ENCODE data around the gene PRICKLE1.

PRICKLE1 gene

DNA sequence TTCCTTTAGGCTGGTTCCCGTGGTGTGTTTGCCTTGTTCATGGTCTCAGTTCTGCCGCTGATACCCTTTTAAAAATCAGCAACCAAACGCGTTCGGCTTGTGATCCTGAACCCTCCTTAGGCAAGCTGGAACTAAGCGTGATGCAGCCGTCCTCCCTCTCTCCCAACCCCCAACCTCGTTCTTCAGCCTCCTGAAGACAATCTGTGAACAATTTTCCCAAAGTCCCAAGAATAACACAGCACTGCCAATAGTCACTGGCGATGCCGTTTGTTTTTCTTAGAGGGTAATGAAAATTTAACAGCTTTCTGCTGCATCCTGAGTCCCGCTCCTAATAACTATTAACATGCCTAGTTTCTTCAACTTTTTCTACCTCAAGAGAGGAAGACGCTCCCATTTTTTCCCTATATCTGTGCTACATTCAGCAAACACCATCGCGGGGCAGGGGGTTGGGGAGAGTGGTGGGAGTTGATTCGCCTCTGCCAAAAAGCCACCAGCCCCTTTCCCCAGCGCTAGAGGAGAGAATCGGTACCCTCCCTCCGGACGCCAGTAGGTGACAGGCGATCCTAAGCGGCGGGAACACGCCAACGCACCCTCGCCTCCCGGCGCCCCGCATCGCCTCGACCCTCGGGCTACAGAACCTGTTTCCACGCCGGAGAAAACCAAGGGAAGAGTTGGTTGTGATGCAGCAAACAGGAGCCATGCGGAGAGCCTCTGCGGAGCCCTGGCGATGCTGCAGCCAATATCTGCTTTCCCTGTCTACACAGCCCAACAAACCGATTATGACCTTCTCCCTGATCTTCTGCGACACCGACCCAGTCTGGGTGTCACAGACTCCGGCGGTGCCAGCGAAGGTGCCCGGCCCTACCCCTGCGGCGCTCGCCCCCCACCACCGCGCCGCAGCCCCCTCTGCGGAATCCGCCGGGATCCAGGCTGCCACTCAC lies 752 bp downstream of the PRICKLE1 start:
- DNase-seq (ENCODE audit: low read depth in 1 of 2, low spot score in 1 of 2), result no peak

DNA sequence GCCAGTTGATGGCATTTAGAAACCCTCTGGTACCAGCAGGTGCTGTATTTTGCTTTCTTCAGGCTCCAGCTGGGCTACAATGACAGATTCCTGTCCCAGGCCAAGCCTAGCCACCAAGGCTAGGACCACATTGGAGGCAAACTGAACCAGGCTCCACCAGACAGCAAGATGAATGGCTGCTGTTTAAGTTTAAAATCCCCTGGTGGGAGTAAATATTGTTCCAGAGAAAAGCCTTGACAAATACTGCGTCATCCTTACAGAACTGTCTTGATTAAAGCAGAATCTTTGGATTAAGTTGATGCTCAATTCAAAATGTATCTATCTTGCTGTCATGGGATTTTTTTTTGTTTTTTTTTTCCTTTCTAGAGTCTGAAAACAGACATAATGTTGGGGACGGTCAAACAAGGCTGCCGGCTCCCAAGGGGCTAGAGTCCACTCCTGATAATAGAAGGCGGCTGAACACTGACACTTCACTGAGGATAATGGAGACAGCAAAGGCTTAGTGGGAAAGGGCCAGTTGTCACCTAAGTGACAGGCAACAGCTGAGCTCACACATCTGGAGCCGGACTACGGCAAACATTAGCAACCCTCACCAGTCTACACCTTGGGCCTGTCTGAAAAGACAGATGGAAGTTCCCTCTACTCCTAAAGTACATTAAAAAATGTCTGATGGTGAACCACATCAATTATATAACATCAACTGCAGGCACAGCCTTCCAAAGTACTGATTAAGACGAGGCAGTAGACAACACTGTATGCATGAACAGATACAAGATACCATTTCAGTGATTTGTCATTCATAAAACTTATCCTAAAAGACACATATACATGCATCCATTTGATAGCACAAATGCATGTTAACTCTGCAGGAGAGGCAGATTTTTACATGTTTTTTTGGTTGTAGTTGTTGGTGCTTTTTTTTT lies 1.7 kb downstream of the PRICKLE1 start:
- no peak for DNase-seq (ENCODE audit: low read depth in 1 of 2, low spot score in 1 of 2)

GRCh38 chr12:42586268-42586667 lies 3.3 kb downstream of the PRICKLE1 start:
- no peak for DNase-seq (ENCODE audit: low read depth in 1 of 2, low spot score in 1 of 2)

DNA sequence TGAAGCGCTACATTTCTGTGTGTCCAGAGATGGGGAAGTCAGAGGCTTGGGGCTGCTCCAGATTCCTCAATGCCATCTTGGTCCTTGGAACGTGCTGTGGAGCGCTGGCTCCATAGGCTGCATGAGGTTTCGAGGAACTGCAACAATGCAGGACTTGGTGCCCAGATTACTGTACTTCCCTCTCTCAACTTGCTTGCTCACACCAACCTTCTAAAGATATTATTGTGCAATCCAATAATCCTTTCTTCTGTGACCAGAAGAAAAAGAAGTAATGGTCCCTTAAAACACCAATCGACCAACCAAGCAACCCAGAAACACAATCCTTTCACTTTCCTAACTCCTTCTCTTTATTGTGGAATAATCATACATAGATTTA lies 3.7 kb downstream of the PRICKLE1 start:
- DNase-seq (ENCODE audit: low read depth in 1 of 2, low spot score in 1 of 2), result no peak

- no peak for DNase-seq (ENCODE audit: low read depth in 1 of 2, low spot score in 1 of 2)
Observed at GRCh38 chr12:42585154-42585840, 4.2 kb downstream of the PRICKLE1 start.

DNA sequence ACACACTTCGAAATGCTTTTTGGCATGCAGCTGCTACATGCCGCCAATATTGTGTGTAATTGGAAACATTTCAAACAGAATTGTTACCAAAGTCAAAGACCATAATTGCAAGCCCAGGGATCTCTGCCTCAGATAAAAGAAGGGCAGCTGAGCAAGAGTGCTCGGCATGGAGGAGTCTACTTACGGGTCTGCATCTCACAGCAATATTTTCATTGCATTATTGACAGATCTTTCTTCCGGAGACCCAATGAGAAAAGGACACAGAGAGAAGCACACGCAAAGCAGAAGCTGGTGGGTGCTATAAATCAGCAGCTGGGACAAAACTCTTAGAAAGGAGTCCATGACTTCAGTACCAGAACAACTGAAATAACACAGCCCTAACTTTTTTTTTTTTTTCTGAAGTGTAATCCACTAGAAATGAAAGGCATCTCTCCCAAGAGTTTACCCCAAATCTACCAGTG lies 4.9 kb downstream of the PRICKLE1 start:
- no peak for DNase-seq (ENCODE audit: low read depth in 1 of 2, low spot score in 1 of 2)

DNA sequence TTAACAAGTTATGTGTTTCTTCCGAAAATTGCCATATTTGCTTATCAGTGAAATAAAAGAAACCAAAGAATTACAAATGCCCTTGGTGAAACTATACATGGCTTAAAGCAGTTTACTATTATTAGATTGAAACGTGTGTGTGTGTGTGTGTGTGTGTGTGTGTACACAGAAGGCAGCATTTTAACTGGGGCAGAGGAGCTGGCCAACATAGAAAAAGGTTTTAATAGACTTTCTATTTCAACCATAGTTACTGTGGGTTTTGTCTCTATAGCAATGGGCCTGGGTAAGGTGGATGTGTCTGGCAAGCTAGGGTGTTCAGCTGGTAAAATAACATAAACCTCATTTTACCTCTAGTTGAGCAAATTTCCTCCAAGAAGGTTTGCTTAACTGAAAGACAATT lies 6.5 kb downstream of the PRICKLE1 start:
- DNase-seq (ENCODE audit: low read depth in 1 of 2, low spot score in 1 of 2), result no peak

GRCh38 chr12:42582498-42582897 lies 7.0 kb downstream of the PRICKLE1 start:
- no peak for DNase-seq (ENCODE audit: low read depth in 1 of 2, low spot score in 1 of 2)

GRCh38 chr12:42582050-42582449 lies 7.5 kb downstream of the PRICKLE1 start:
- DNase-seq (ENCODE audit: low read depth in 1 of 2, low spot score in 1 of 2), result no peak

GRCh38 chr12:42576374-42576773 lies 13.2 kb downstream of the PRICKLE1 start:
- no peak for DNase-seq (ENCODE audit: low read depth in 1 of 2, low spot score in 1 of 2)

DNA sequence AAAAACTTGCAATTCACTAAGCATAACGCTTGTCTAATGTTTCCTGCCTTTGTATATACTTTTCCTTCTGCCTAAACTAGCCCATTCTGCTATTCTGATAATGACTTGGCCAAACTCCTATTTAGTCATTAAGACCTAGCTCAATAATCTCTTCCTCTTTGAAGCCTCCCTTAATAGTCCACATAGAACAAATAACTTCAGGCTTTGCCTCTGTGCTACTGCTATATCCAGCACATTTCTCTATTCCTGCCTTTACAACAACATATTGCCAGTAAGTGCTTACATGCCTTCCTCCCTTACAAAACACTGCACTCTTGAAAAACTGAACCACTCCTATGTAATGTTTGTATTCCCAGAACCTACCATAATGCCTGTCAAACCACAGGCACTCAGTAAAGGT lies 13.8 kb downstream of the PRICKLE1 start:
- no peak for DNase-seq (ENCODE audit: low read depth in 1 of 2, low spot score in 1 of 2)

DNA sequence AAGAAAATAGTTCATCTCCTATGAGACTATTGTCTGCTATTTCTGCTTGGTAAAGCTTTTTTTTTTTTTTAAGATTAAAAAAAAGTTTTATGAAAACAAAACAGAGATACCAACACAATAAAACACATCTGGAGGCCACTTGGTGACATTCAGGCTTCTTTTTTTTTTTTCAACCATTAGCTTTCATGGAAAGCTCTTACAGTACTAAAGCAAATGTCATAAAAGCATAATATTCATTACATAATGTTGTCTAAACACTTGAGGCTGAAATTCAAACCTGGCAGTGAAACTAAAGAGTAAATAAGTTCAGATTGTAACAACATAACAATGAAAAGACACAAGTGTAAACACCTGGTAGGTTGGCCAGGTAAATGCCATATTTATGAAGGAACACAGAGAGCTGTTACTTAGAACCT lies 14.7 kb downstream of the PRICKLE1 start:
- DNase-seq (ENCODE audit: low read depth in 1 of 2, low spot score in 1 of 2), result no peak

DNA sequence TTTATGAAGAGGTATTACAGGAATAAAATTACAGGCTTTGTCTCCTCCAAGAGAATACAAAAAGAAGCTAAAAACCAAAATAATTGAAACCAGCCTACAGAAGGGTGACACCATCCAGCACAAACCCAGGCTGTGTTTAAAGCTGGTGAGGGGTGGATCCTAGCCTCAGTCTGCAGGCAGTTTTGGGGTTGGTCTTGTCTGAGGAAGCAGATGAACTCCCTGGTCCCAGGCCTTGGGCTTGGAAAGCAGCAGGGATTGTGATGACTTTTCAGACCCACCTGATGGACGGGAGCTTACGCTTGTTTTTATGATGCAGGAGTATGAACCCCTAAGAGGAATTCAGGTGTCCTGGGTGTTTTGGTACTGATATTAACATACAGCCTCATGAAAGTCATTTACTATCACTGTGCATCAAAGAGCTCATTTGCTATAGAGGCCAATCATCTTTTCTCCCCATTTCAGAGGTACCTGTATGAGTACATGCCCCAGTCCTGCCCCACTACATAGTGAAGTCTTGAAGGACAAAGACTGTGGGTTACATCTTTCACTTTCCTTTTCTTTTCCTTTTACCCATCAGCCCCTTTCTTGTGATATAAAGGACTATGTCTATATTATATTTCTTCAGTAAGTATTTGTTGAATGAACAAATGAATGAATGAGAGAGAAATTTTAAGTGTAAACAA lies 18.1 kb downstream of the PRICKLE1 start:
- DNase-seq (ENCODE audit: low read depth in 1 of 2, low spot score in 1 of 2), result no peak

- no peak for DNase-seq (ENCODE audit: low read depth in 1 of 2, low spot score in 1 of 2)
Observed at GRCh38 chr12:42570076-42570475, 19.5 kb downstream of the PRICKLE1 start.

GRCh38 chr12:42568952-42569915 lies 20.3 kb downstream of the PRICKLE1 start:
- no peak for DNase-seq (ENCODE audit: low read depth in 1 of 2, low spot score in 1 of 2)

DNA sequence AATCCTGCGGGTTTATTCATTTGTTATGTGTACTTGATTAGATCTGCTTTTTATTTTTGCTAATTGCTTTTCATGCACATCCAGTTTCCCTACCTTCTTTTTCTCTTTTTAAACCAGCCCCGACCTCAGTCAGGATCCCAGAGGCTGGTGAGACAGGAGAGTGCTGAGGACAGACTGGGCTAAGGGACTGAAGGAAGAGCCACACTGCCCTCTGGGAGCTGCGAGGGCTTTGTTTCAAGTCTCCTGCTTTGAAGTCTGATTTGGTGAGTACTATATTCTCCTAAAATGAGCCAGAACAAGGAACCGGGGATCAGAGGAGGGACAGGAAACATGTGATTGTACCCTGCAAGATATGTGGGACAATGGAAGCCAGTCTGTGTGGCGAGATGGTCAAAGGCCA lies 23.9 kb downstream of the PRICKLE1 start:
- DNase-seq (ENCODE audit: low read depth in 1 of 2, low spot score in 1 of 2), result no peak

DNA sequence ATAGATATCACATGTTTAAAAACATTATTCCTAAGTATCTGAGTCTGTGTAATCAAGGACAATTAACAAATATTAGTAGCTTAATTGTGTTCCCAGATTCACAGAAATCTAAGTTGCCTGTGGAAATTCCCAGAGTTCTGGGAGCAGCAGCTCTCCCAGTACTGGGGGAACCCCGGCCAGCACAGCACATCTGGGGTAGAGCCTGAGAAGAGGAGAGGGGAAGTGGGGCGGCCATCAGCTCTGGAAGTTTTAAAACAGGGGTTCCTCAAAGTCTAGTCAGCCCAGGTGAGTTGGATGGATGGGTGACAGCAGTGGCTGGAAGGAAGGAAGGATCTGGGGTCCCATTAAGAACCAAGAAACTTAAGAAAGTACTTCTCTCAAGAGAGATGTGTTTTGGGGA lies 24.6 kb downstream of the PRICKLE1 start:
- DNase-seq (ENCODE audit: low read depth in 1 of 2, low spot score in 1 of 2), result no peak

DNA sequence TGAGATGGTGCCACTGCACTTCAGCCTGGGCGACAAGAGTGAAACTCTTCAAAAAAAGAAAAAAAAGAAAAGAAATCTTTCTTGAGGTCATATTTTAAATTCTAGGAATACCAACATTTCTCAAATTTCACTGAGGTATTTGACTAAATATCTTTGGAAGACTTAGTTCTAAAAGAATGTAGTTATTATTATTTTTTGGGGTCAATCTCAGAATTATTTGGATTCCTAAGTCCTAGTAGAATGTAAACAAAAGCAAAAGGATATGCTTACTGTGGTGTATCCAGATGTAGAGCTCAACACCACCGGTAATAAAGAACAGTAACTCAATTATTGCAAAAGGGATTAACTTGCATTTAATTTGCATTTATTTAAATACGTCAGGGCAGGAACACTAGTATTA lies 25.0 kb downstream of the PRICKLE1 start:
- no peak for DNase-seq (ENCODE audit: low read depth in 1 of 2, low spot score in 1 of 2)

GRCh38 chr12:42560977-42561376 lies 28.6 kb downstream of the PRICKLE1 start:
- no peak for DNase-seq (ENCODE audit: low read depth in 1 of 2, low spot score in 1 of 2)
